Measurements from ENCODE around the gene SEPTIN10.

DNA sequence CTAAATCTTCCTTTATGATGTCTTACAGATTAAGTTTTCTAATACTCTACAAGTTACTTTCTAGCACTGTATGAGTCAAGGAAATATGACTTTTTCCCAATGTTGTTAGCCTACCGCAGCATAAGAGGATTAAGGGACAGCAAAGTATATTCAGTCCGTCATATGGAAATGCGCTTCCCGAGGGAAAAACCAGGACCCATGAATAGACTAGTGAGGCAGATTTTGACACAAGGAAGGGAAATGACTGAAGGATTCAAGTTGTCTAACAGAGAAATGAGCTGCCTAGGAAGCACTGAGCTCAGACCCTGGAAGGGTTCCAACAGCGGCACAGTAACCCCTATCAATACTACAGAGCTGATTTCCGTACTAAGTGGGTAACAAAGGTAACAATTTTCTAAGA is 12.0 kb downstream of the SEPTIN10 start:
- TF ChIP-seq EZH2 (IDR thresholded peaks at IDR 0.05) (no peak), POLR2AphosphoS5 (IDR thresholded peaks at IDR 0.05; ENCODE audit: borderline replicate concordance, low read depth, low read length) (no peak), FOXP2 (optimal IDR thresholded peaks at IDR 0.05; ENCODE audit: control extremely low read depth, extremely low read length, insufficient read depth) (no peak)
